Measurements from ENCODE around the gene GGT1.
A peak's percentile ranks its signal among the peaks of the same experiment; 100 is the strongest.
"Not testable (repeated sequence)": the region's sequence is repeated elsewhere in the genome, so short reads cannot be mapped to it uniquely, and the experiment has no call there.

The GGT1 gene

DNA sequence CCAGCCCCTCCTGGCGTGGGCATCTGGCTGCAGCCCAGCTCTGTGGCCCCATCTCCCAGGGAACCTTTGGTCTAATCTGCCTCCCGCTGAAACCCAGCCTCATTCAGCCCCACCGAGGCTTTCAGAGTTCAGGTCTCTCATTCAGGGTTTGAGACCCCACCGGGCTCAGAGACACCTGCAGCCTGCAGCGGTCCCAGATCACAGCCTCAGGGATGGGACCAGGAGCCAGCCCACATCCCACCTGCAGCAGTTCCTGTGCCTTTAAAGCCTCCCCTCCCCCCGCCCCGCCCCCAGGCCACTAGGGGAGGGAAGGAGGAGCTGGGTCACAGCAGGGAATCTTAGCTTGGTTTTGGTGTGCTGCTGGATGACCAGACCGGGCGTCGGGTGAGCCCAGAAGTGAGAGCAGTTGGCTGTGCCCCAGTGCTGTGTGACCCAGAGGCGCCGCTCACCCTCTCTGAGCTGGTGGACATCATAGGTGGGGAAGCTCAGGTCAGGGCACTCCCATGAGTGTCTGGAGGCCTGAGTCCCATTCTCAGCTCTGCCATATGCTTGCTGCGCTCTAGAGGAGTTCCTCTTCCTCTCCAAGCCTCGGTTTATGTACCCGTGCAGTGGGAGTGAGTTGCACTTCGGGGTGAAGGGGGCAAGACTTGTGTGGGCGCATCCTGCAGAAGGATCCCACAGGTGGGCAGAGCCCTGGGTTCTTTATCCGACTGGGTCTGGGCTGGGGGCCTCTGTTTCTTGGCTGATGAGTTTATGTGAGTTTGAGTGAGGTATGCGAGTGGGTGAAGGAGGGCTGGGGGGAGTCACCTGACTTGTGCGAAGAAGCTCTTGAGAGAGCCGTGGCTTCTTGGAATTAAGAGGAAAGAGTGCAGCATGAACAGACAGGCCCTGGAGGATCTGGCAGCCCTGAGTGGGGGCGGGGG lies at the start of gene GGT1:
Gene GGT1, plus strand, starts transcription at position 347 of the 923 bp plus-strand sequence. CDS start 7,889 bp downstream, outside the sequence.
- DNase-seq (ENCODE audit: low read depth): not testable (repeated sequence)

DNA sequence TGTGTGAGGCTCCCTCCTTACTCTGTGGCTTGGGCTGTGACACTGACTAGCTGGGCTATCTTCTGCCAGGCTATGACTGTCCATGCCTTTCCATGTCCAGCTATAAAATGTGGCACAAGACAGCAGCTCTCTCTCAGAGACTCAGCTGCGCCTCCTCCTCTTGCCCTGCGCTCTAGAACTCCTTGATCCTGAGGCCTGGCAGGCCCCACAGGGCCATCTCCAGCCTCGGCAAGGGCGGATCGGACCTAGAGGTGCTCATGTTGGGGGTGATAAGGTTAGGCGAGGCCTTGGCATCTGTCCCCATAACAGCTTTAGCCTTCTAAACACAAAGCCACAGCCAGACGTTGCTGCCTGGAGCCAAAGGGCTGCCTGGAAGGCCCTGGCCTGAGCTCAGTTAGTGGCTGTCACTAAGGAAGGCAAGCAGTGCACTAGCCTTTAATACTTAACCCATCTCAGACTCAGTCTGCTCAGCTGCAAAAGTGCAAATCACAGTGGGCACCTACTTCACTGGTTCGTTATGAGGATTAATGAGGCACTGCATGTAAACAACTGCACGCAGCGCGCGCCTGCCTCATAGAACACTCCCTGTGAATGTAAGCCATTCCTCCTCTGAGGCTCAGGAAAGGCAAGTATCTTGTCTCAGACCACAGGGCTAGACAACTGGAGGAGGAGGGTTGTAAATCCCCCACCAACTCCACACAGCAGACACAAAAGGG lies 49.2 kb upstream of the GGT1 start:
- DNase-seq (ENCODE audit: low read depth): no peak

- no peak for DNase-seq (ENCODE audit: low read depth)
Measured at GRCh38 chr22:24554313-24555164, 48.5 kb upstream of the GGT1 start, which contains the start of gene GUCD1. TSS of gene GUCD1 (minus strand) at chr22:24555138. CDS start at chr22:24554991, 147 bp downstream.

DNA sequence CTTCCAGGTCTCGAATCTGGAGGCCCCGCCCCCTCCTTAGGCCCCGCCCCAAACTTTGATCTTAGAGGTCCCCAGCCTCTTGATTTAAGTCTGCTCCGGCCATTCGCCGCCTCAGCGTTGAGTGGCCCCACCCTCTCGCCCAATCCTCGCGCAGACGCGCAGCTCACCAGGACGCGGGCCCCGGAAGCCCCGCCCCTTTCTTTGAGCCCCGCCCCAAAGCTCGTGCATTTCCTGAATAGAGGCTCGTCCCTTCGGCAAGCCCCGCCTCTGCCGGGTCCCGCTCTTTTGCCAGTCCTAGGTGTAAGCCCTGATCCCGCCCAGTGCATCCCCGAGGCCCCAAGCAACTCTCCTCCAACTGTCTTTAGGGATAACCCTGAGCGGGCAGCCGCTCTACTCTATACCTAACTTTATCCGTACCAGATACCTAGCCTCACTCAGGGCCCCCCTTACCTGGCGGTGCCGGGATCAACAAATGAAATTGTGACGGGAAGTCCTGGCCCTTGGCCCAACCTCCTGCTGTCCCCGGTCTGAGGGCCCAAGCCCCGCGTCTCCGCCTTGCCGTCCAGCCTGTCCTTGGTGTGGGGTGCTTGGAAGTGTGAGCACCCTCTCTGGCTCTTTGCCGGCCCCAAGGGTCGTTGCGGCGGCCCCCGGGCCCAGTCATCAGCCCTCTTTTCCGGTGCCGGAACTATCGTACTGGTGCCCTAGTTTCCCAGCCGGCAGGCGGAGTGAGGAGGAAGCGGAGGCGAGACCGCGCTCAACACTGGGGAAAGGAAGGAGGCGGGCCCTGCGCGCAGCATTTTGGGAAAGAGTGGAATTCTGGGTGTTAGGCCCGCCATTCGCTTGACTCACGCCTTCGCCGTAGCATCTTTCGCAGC lies 47.6 kb upstream of the GGT1 start, which contains the start of gene SNRPD3:
Gene SNRPD3, plus strand, starts transcription at position 835 of the 875 bp plus-strand sequence. CDS start 1,676 bp downstream, outside the sequence.
- DNase-seq (ENCODE audit: low read depth): peak; percentile 98

- no peak for DNase-seq (ENCODE audit: low read depth)
Measured at GRCh38 chr22:24559471-24559870, 43.5 kb upstream of the GGT1 start.

DNA sequence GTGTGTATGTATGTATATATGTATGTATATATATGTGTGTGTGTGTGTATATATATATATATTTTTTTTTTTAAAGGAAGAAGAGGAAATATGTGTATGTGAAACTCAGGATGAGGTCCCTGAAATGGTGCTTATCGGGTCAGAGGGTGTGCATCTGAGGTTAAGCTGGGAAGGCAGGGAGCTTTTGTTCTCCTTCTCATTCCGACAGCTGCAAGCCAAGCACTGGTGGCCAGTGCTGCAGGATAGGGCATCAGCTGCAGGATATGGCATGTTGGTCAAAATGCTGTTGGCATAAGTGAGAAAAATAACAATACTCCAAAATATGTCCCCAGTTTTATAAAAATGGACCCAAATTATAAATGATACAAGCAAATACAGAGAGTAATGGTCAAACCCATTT lies 39.7 kb upstream of the GGT1 start:
- no peak for DNase-seq (ENCODE audit: low read depth)

GRCh38 chr22:24564376-24565058 lies 38.5 kb upstream of the GGT1 start:
- no peak for DNase-seq (ENCODE audit: low read depth)

- no peak for DNase-seq (ENCODE audit: low read depth)
Measured at GRCh38 chr22:24565077-24565476, 37.9 kb upstream of the GGT1 start.

GRCh38 chr22:24566899-24567511 lies 36.0 kb upstream of the GGT1 start:
- no peak for DNase-seq (ENCODE audit: low read depth)

GRCh38 chr22:24567668-24568067 lies 35.3 kb upstream of the GGT1 start:
- no peak for DNase-seq (ENCODE audit: low read depth)

DNA sequence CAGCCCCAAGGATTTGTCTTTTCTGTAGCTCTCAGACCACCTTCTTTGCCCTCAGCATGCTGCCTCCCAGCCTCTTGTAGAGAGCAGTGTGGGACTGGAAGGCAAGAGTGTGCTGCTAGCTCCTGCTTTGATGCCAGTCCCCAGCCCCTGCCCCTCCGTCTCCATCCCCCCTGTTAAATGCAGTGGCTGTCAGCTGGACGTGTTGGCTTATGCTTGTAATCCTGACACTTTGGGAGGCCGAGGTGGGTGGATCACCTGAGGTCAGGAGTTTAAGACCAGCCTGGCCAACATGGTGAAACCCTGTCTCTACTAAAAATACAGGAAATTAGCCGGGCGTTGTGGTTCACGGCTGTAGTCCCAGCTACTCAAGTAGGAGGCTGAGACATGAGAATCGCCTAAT lies 31.7 kb upstream of the GGT1 start:
- no peak for DNase-seq (ENCODE audit: low read depth)

GRCh38 chr22:24576778-24577177 lies 26.2 kb upstream of the GGT1 start:
- DNase-seq (ENCODE audit: low read depth): no peak

DNA sequence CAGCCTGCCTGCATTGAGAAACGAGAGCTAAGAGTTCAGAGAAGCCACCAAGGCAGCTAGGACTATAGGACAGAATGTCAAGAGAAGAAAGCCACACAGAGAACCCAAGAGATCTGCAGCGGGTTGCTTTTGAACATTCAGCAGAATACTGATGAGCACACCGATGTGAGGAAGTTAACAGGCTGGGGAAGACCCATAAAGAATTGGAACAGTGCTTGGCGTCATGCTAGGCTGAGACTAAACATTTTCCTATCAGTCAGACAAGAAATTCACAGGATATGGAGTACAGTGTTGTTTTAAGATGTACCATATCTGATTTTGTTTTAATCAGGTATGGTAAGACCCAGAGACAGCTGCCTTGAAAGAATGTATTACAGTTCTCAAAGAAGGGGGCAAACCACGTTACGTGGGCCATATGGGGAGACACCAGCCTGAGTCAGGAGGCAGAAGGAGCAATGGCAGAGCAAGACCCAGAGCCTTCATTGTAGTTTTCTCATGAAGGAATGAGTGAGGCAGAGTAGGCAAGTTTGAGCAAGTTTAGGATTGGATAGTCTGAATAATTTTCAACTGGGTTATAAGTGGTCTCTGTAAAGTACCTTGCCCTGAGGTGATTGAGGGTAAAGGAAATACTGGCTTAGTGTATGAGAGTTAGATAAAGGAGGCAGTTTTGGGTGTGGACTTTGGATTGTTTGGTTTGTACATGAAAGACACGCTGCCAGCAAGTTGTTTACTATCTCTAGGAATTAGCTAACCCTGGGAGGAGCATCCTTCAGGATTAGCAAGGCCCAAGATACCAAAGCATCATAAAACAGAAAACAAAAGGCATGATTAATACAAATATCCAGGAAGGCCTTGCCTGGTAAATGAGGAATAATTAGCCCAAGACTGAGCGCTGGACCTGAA lies 24.4 kb upstream of the GGT1 start:
- DNase-seq (ENCODE audit: low read depth): no peak

GRCh38 chr22:24579258-24579601 lies 23.8 kb upstream of the GGT1 start:
- no peak for DNase-seq (ENCODE audit: low read depth)

DNA sequence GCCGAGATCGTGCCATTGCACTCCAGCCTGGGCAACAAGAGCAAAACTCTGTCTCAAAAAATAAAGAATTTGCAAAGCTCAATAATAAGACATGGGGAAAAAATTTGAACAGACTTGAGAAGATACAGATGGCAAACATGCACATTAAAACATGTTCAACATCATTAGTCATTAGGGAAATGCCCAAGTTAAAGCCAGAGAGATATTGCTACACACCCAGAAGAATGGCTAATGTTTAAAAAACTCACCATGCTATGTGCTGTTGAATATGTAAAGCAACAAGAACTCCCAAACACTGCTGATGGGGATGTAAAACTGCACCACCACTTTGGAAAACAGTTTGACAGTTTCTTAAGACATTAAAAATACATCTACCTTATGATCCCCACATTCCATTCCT lies 22.7 kb upstream of the GGT1 start:
- DNase-seq (ENCODE audit: low read depth): no peak

GRCh38 chr22:24582056-24582814 lies 20.8 kb upstream of the GGT1 start:
- DNase-seq (ENCODE audit: low read depth): no peak

- DNase-seq (ENCODE audit: low read depth): no peak
Measured at GRCh38 chr22:24583221-24584165, 19.5 kb upstream of the GGT1 start.
